GM19468 (cell line): ENCODE results near the gene WDFY1.

ENCODE experiments used
- ATAC-seq: cut with Tn5 transposase; IDR thresholded peaks from one replicate; pipeline ENCODE4 v1.9.1; 2021; ENCODE audit warnings: mild to moderate bottlenecking, moderate library complexity, moderate number of reproducible peaks; ENCODE audit not compliant: unreplicated experiment; ENCODE audit errors: extremely low read depth

Gene WDFY1

GRCh38 chr2:223826995-223827394 lies 118.1 kb downstream of the WDFY1 start:
- ATAC-seq = no peak
